SU-DHL-6 (cell line): Measurements from ENCODE around the gene RPS14.

Experiments
- EZH2phosphoT487 ChIP-seq: fragments of 200-600 bp; sonication (generic), shearing (Covaris generic); conservative IDR thresholded peaks from 2 replicates; pipeline ENCODE4 v1.6.1; 2018; ENCODE audit warnings: mild to moderate bottlenecking, antibody characterized with exemption, low read length, moderate library complexity, mixed read lengths
- TF ChIP-seq, protein P1 (sequence below): fragments of 200-600 bp; sonication (generic); IDR thresholded peaks from one replicate; pipeline ENCODE4 v1.5.1; 2017; ENCODE audit warnings: antibody characterized with exemption, mild to moderate bottlenecking, low read length, moderate library complexity; ENCODE audit not compliant: insufficient read depth, poor library complexity, severe bottlenecking

GRCh38 chr5:150490296-150490669, 40.7 kb upstream of the RPS14 start:
- TF ChIP-seq, protein P1, sequence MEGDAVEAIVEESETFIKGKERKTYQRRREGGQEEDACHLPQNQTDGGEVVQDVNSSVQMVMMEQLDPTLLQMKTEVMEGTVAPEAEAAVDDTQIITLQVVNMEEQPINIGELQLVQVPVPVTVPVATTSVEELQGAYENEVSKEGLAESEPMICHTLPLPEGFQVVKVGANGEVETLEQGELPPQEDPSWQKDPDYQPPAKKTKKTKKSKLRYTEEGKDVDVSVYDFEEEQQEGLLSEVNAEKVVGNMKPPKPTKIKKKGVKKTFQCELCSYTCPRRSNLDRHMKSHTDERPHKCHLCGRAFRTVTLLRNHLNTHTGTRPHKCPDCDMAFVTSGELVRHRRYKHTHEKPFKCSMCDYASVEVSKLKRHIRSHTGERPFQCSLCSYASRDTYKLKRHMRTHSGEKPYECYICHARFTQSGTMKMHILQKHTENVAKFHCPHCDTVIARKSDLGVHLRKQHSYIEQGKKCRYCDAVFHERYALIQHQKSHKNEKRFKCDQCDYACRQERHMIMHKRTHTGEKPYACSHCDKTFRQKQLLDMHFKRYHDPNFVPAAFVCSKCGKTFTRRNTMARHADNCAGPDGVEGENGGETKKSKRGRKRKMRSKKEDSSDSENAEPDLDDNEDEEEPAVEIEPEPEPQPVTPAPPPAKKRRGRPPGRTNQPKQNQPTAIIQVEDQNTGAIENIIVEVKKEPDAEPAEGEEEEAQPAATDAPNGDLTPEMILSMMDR: no peak
- TF ChIP-seq EZH2phosphoT487: no peak
